Stimulated activated memory B cell treated with anti-CD40 and anti-IgM and Interleukin-4, amounts not matched to agents 10 μg/mL and 1 μg/mL and 100 μg/mL, for 72 hours (primary cell): ENCODE results near the gene GOLIM4.

Experiments
- ATAC-seq: fragments of 150-1000 bp; cut with Tn5 transposase; 2 replicates; pipeline ENCODE4 v1.10.0; 2021
- H3K27ac Mint-ChIP-seq: one replicate; pipeline ENCODE4 v1.8.0; 2022; ENCODE audit warnings: mild to moderate bottlenecking, mixed read lengths
- H3K27me3 Mint-ChIP-seq: one replicate; pipeline ENCODE4 v1.8.0; 2022; ENCODE audit warnings: mixed read lengths
- H3K36me3 Mint-ChIP-seq: one replicate; pipeline ENCODE4 v1.8.0; 2022; ENCODE audit warnings: mixed read lengths
- H3K4me1 Mint-ChIP-seq: one replicate; pipeline ENCODE4 v1.8.0; 2022; ENCODE audit warnings: mixed read lengths
- H3K4me3 Mint-ChIP-seq: one replicate; pipeline ENCODE4 v1.8.0; 2022; ENCODE audit warnings: mild to moderate bottlenecking, moderate library complexity, mixed read lengths
- H3K9me3 Mint-ChIP-seq: one replicate; pipeline ENCODE4 v1.8.0; 2022; ENCODE audit warnings: mixed read lengths

The GOLIM4 gene

GRCh38 chr3:168088106-168088720 lies 7.5 kb downstream of the GOLIM4 start:
- Mint-ChIP-seq H3K36me3 (peaks cover 5% of the 10 kb centered on the region), H3K27me3 (no peaks in the 10 kb centered on the region), H3K4me3 (no peak overlapping the region), H3K9me3 (no peaks in the 10 kb centered on the region), H3K4me1 (peaks cover 53% of the 10 kb centered on the region), H3K27ac (no peak overlapping the region)
- ATAC-seq = no peak

- ATAC-seq = no peak
Measured at GRCh38 chr3:168087539-168087938, 8.2 kb downstream of the GOLIM4 start.

GRCh38 chr3:168086541-168087260 lies 9.0 kb downstream of the GOLIM4 start:
- no peaks in the 10 kb centered on the region for H3K27me3 Mint-ChIP-seq
- H3K36me3 Mint-ChIP-seq = peaks cover 5% of the 10 kb centered on the region
- peaks cover 46% of the 10 kb centered on the region for H3K4me1 Mint-ChIP-seq
- no peak for ATAC-seq
- H3K9me3 Mint-ChIP-seq = no peaks in the 10 kb centered on the region
- no peak overlapping the region for H3K27ac Mint-ChIP-seq
- H3K4me3 Mint-ChIP-seq = no peak overlapping the region

More at GRCh38 chr3:168087539-168087938, 8.2 kb downstream of the GOLIM4 start:
- Mint-ChIP-seq H3K4me3 (no peak overlapping the region), H3K9me3 (no peaks in the 10 kb centered on the region), H3K36me3 (peaks cover 5% of the 10 kb centered on the region), H3K27ac (no peak overlapping the region), H3K27me3 (no peaks in the 10 kb centered on the region), H3K4me1 (peaks cover 46% of the 10 kb centered on the region)

- Mint-ChIP-seq H3K4me3 (no peak overlapping the region), H3K36me3 (peaks cover 5% of the 10 kb centered on the region), H3K27ac (no peak overlapping the region), H3K9me3 (no peaks in the 10 kb centered on the region), H3K27me3 (no peaks in the 10 kb centered on the region), H3K4me1 (peaks cover 42% of the 10 kb centered on the region)
- no peak for ATAC-seq
Measured at GRCh38 chr3:168085491-168086119, 10.1 kb downstream of the GOLIM4 start.

GRCh38 chr3:168083906-168084305 lies 11.8 kb downstream of the GOLIM4 start:
- ATAC-seq = no peak
- no peak overlapping the region for H3K27ac Mint-ChIP-seq
- H3K9me3 Mint-ChIP-seq = no peaks in the 10 kb centered on the region
- peaks cover 5% of the 10 kb centered on the region for H3K36me3 Mint-ChIP-seq
- no peak overlapping the region for H3K4me3 Mint-ChIP-seq
- peaks cover 28% of the 10 kb centered on the region for H3K4me1 Mint-ChIP-seq
- H3K27me3 Mint-ChIP-seq = no peaks in the 10 kb centered on the region

GRCh38 chr3:168081856-168082255 lies 13.9 kb downstream of the GOLIM4 start:
- Mint-ChIP-seq H3K27ac (no peak overlapping the region), H3K4me1 (peaks cover 20% of the 10 kb centered on the region), H3K4me3 (no peak overlapping the region), H3K36me3 (peaks cover 5% of the 10 kb centered on the region), H3K9me3 (no peaks in the 10 kb centered on the region), H3K27me3 (no peaks in the 10 kb centered on the region)
- no peak for ATAC-seq

GRCh38 chr3:168081171-168081771 lies 14.5 kb downstream of the GOLIM4 start:
- no peaks in the 10 kb centered on the region for H3K9me3 Mint-ChIP-seq
- no peak for ATAC-seq
- peaks cover 5% of the 10 kb centered on the region for H3K36me3 Mint-ChIP-seq
- H3K27ac Mint-ChIP-seq = no peak overlapping the region
- no peak overlapping the region for H3K4me3 Mint-ChIP-seq
- H3K4me1 Mint-ChIP-seq = peaks cover 20% of the 10 kb centered on the region
- H3K27me3 Mint-ChIP-seq = no peaks in the 10 kb centered on the region

- Mint-ChIP-seq H3K36me3 (peaks cover 5% of the 10 kb centered on the region), H3K4me1 (peaks cover 20% of the 10 kb centered on the region), H3K27ac (no peak overlapping the region), H3K9me3 (no peaks in the 10 kb centered on the region), H3K27me3 (no peaks in the 10 kb centered on the region), H3K4me3 (no peak overlapping the region)
- no peak for ATAC-seq
Measured at GRCh38 chr3:168080499-168081170, 15.1 kb downstream of the GOLIM4 start.

GRCh38 chr3:168080022-168080421 lies 15.7 kb downstream of the GOLIM4 start:
- H3K27ac Mint-ChIP-seq = no peak overlapping the region
- no peaks in the 10 kb centered on the region for H3K9me3 Mint-ChIP-seq
- peaks cover 5% of the 10 kb centered on the region for H3K36me3 Mint-ChIP-seq
- peaks cover 14% of the 10 kb centered on the region for H3K4me1 Mint-ChIP-seq
- H3K27me3 Mint-ChIP-seq = no peaks in the 10 kb centered on the region
- no peak overlapping the region for H3K4me3 Mint-ChIP-seq
- ATAC-seq = no peak

GRCh38 chr3:168077091-168077490 lies 18.6 kb downstream of the GOLIM4 start:
- no peak overlapping the region for H3K27ac Mint-ChIP-seq
- H3K9me3 Mint-ChIP-seq = no peaks in the 10 kb centered on the region
- no peak for ATAC-seq
- H3K4me3 Mint-ChIP-seq = no peak overlapping the region
- H3K4me1 Mint-ChIP-seq = no peaks in the 10 kb centered on the region
- no peaks in the 10 kb centered on the region for H3K27me3 Mint-ChIP-seq
- no peaks in the 10 kb centered on the region for H3K36me3 Mint-ChIP-seq

- Mint-ChIP-seq H3K4me3 (no peak overlapping the region), H3K27ac (no peak overlapping the region), H3K9me3 (no peaks in the 10 kb centered on the region), H3K36me3 (no peaks in the 10 kb centered on the region), H3K4me1 (no peaks in the 10 kb centered on the region), H3K27me3 (no peaks in the 10 kb centered on the region)
- no peak for ATAC-seq
Measured at GRCh38 chr3:168073842-168074605, 21.7 kb downstream of the GOLIM4 start.

- Mint-ChIP-seq H3K4me1 (peaks cover 1% of the 10 kb centered on the region), H3K4me3 (no peak overlapping the region), H3K36me3 (no peaks in the 10 kb centered on the region), H3K27ac (no peak overlapping the region), H3K27me3 (no peaks in the 10 kb centered on the region), H3K9me3 (no peaks in the 10 kb centered on the region)
- ATAC-seq = no peak
Measured at GRCh38 chr3:168072323-168072650, 23.4 kb downstream of the GOLIM4 start.

- no peak overlapping the region for H3K27ac Mint-ChIP-seq
- no peaks in the 10 kb centered on the region for H3K36me3 Mint-ChIP-seq
- no peaks in the 10 kb centered on the region for H3K27me3 Mint-ChIP-seq
- H3K4me1 Mint-ChIP-seq = peaks cover 6% of the 10 kb centered on the region
- ATAC-seq = no peak
- no peaks in the 10 kb centered on the region for H3K9me3 Mint-ChIP-seq
- H3K4me3 Mint-ChIP-seq = no peak overlapping the region
Measured at GRCh38 chr3:168071591-168072322, 24.0 kb downstream of the GOLIM4 start.

GRCh38 chr3:168070919-168071318 lies 24.8 kb downstream of the GOLIM4 start:
- peaks cover 9% of the 10 kb centered on the region for H3K4me1 Mint-ChIP-seq
- no peaks in the 10 kb centered on the region for H3K36me3 Mint-ChIP-seq
- H3K9me3 Mint-ChIP-seq = no peaks in the 10 kb centered on the region
- H3K27ac Mint-ChIP-seq = no peak overlapping the region
- H3K4me3 Mint-ChIP-seq = no peak overlapping the region
- no peak for ATAC-seq
- no peaks in the 10 kb centered on the region for H3K27me3 Mint-ChIP-seq
